Fibroblast of villous mesenchyme (primary cell): ENCODE data around the gene CCDC50. TPM values are rescaled to one million over a fixed set of nuclear protein-coding genes. Genes with fewer than 3 reads are reported as not detected.

Experiments used
- DNase-seq: peaks from one replicate; pipeline ENCODE4 v3.0.0-alpha.2; 2010; ENCODE audit warnings: low read depth
- H3K4me3 ChIP-seq: 2 replicates; pipeline ENCODE4 v1.5.1; 2011; ENCODE audit warnings: low read depth, mild to moderate bottlenecking, low read length
- CTCF ChIP-seq: IDR thresholded peaks from 2 replicates; pipeline ENCODE4 v1.5.1; 2012; ENCODE audit warnings: low read depth, mild to moderate bottlenecking, low read length; ENCODE audit not compliant: insufficient read depth
- total RNA-seq: library from RNA; depleted of rRNA; stranded (reverse); fragments of >200 nt; gene quantifications from 2 replicates; pipeline ENCODE4 v1.2.3, GENCODE V29; 2012

Gene CCDC50
- total RNA-seq, 1 donor: 102 TPM

- H3K4me3 ChIP-seq: no peak overlapping the region
- TF ChIP-seq CTCF: no peak
- no peak for DNase-seq
These were observed 95.7 kb downstream of the CCDC50 start for GRCh38 chr3:191424881-191425280.

- no peak overlapping the region for H3K4me3 ChIP-seq
- DNase-seq: no peak
- no peak for TF ChIP-seq CTCF
These were observed 96.1 kb downstream of the CCDC50 start for GRCh38 chr3:191425322-191425734.

- TF ChIP-seq CTCF: no peak
- H3K4me3 ChIP-seq: no peak overlapping the region
- DNase-seq: no peak
These were observed 97.1 kb downstream of the CCDC50 start for GRCh38 chr3:191426311-191426710.

- no peak overlapping the region for H3K4me3 ChIP-seq
- DNase-seq: no peak
- TF ChIP-seq CTCF: no peak
These were observed 99.0 kb downstream of the CCDC50 start for GRCh38 chr3:191428177-191428576.

GRCh38 chr3:191430103-191430502, 100.9 kb downstream of the CCDC50 start:
- TF ChIP-seq CTCF: no peak
- no peak for DNase-seq
- H3K4me3 ChIP-seq: no peak overlapping the region

GRCh38 chr3:191431160-191431822, 102.1 kb downstream of the CCDC50 start:
- no peak for DNase-seq
- no peak overlapping the region for H3K4me3 ChIP-seq
- TF ChIP-seq CTCF: no peak

- DNase-seq: no peak
- TF ChIP-seq CTCF: no peak
- no peak overlapping the region for H3K4me3 ChIP-seq
These were observed 103.0 kb downstream of the CCDC50 start for GRCh38 chr3:191432162-191432561.
